Panc1 (cell line): Measurements from ENCODE around the gene C2orf42. TPM values are rescaled to one million over a fixed set of nuclear protein-coding genes. Genes with fewer than 3 reads are reported as not detected.

Experiments
- ATAC-seq: fragments of 200-7000 bp; cut with Tn5 transposase; 2 replicates; pipeline ENCODE4 v1.9.1; 2020; ENCODE audit warnings: mild to moderate bottlenecking, moderate library complexity
- BruUV-seq: library from RNA; stranded (reverse); fragments of 400-500 nt; replicated peaks from 2 replicates; lab custom pipeline; 2021; lab: Mats Ljungman, UMichigan
- CTCF ChIA-PET: fragments of 300-600 bp; sonication (Branson Sonifier 250); formaldehyde crosslinking; loops from one replicate; lab custom pipeline; 2022; ENCODE audit warnings: antibody characterized with exemption; lab: Charles Lee
- POLR2A ChIA-PET: fragments of 300-600 bp; sonication (Branson Sonifier 250); formaldehyde crosslinking; loops from one replicate; lab custom pipeline; 2022; ENCODE audit warnings: antibody characterized with exemption; lab: Charles Lee
- DNase-seq: peaks from one replicate; pipeline ENCODE4 v3.0.0-alpha.2; 2010; ENCODE audit warnings: low read depth, low spot score
- H3K27ac ChIP-seq: 2 replicates; pipeline ENCODE4 v1.5.1; 2011; ENCODE audit warnings: mild to moderate bottlenecking, low read length, inconsistent platforms
- H3K27me3 ChIP-seq: fragments of 200-500 bp; sonication (Bioruptor generic); 2 replicates; pipeline ENCODE4 v1.6.0; 2014; ENCODE audit warnings: low read length, inconsistent platforms; ENCODE audit not compliant: control insufficient read depth, insufficient read depth
- H3K36me3 ChIP-seq: fragments of 200-500 bp; sonication (Bioruptor generic); 2 replicates; pipeline ENCODE4 v1.5.1; 2014; ENCODE audit warnings: inconsistent platforms, mild to moderate bottlenecking, low read length, moderate library complexity; ENCODE audit not compliant: control insufficient read depth, insufficient read depth
- H3K4me1 ChIP-seq: 2 replicates; pipeline ENCODE4 v1.5.1; 2011; ENCODE audit warnings: inconsistent platforms, mild to moderate bottlenecking, low read length, moderate library complexity; ENCODE audit not compliant: control insufficient read depth, insufficient read depth
- H3K4me3 ChIP-seq, 2 experiments: 2 replicates each; pipeline ENCODE4 v1.5.1; 2011 to 2012; ENCODE audit warnings: low read depth in 2 of 2, low read length in 2 of 2, mild to moderate bottlenecking in 2 of 2, inconsistent platforms in 1 of 2, moderate library complexity in 1 of 2
- H3K9me3 ChIP-seq: fragments of 200-500 bp; sonication (Bioruptor generic); 2 replicates; pipeline ENCODE4 v1.5.1; 2014; ENCODE audit warnings: low read depth, mild to moderate bottlenecking, inconsistent platforms, low read length, moderate library complexity; ENCODE audit not compliant: control insufficient read depth, insufficient read depth
- CTCF ChIP-seq: fragments of 450-650 bp; IDR thresholded peaks from 2 replicates; pipeline ENCODE4 v1.5.1; 2017; ENCODE audit warnings: mild to moderate bottlenecking
- POLR2AphosphoS5 ChIP-seq: IDR thresholded peaks from 2 replicates; pipeline ENCODE4 v1.6.1; 2012; ENCODE audit warnings: mild to moderate bottlenecking, low read depth, low read length, moderate library complexity
- REST ChIP-seq, 2 experiments: IDR thresholded peaks; 2 replicates each; pipeline ENCODE4 v1.6.1; 2011 to 2012; ENCODE audit warnings: low read depth in 2 of 2, control low read depth in 1 of 2, low read length in 1 of 2, mild to moderate bottlenecking in 1 of 2, moderate library complexity in 1 of 2; ENCODE audit not compliant: insufficient read depth in 1 of 2
- SIN3A ChIP-seq: IDR thresholded peaks from 2 replicates; pipeline ENCODE4 v1.6.1; 2012; ENCODE audit warnings: low read depth, mild to moderate bottlenecking, low read length, moderate library complexity, borderline replicate concordance; ENCODE audit not compliant: insufficient read depth
- TCF7L2 ChIP-seq: IDR thresholded peaks from 2 replicates; pipeline ENCODE4 v1.6.1; 2011; ENCODE audit warnings: mild to moderate bottlenecking, low read depth, low read length, inconsistent platforms
- in situ Hi-C: cut with HindIII; loops from 2 replicates; pipeline ENCODE4 v1.10.0; 2016; ENCODE audit warnings: low sequenced_read_pairs, low pct_unique_long_range_greater_than_20kb
- intact Hi-C: fragments of 100-400 bp; cut with micrococcal nuclease; formaldehyde crosslinking; loops from one replicate; pipeline ENCODE4 v1.10.0; 2022; ENCODE audit not compliant: unreplicated experiment
- total RNA-seq: library from RNA; stranded (reverse); gene quantifications from one replicate; pipeline ENCODE4 v1.2.1, GENCODE V29; 2021; ENCODE audit not compliant: unreplicated experiment

Gene C2orf42
- total RNA-seq, 1 experiment from 2014 or later: 15.4 TPM

GRCh38 chr2:70115646-70116442, 75.0 kb downstream of the C2orf42 start:
- POLR2A ChIA-PET: no interaction called here
- no peaks in the 10 kb centered on the region for H3K9me3 ChIP-seq
- H3K36me3 ChIP-seq: no peaks in the 10 kb centered on the region
- ATAC-seq (no peak), DNase-seq (no peak)
- H3K27me3 ChIP-seq: no peaks in the 10 kb centered on the region
- no peak for TF ChIP-seq REST (IDR thresholded peaks at IDR 0.05; ENCODE audit: insufficient read depth in 1 of 2, low read depth in 2 of 2, low read length in 1 of 2)
- no peak for TF ChIP-seq SIN3A
- no peak for TF ChIP-seq POLR2AphosphoS5
- no peak for TF ChIP-seq CTCF
- TF ChIP-seq TCF7L2: no peak
- in situ Hi-C loops: no loop called here
- BruUV-seq: no TSS peak
- H3K27ac ChIP-seq: 0 out of 2 replicates have a peak overlapping the region, but pooled peaks have one; percentile 11
- peaks cover 28% of the 10 kb centered on the region for H3K4me1 ChIP-seq
- CTCF ChIA-PET: interaction anchor here (0.5 kb wide), 1 partner anchor 45 kb away, joined by 6 read pairs; no protein-coding TSS in a partner anchor
- H3K4me3 ChIP-seq: no peak overlapping the region
- intact Hi-C loops: no loop called here

- H3K4me3 ChIP-seq: no peak overlapping the region
Measured at GRCh38 chr2:70113359-70114070, 77.3 kb downstream of the C2orf42 start.

More at GRCh38 chr2:70113359-70114070, 77.3 kb downstream of the C2orf42 start:
- ATAC-seq: no peak
- intact Hi-C loops (no loop called here), in situ Hi-C loops (no loop called here)
- Histone ChIP-seq H3K27me3 (no peaks in the 10 kb centered on the region), H3K27ac (peak overlapping the region; percentile 9; the same call in 1 of the 2 replicates), H3K36me3 (no peaks in the 10 kb centered on the region), H3K4me1 (peaks cover 45% of the 10 kb centered on the region), H3K9me3 (no peaks in the 10 kb centered on the region)
- POLR2A ChIA-PET: no interaction called here
- DNase-seq: no peak
- TF ChIP-seq CTCF (no peak), TCF7L2 (no peak), SIN3A (no peak)
- CTCF ChIA-PET: no interaction called here
- BruUV-seq: no TSS peak
